OCI-LY7 (cell line): ENCODE measurements around the gene H3-3A.

Experiments
- EZH2phosphoT487 ChIP-seq: fragments of 200-600 bp; sonication (generic); IDR thresholded peaks from 2 replicates; pipeline ENCODE4 v1.6.1; 2018; ENCODE audit warnings: low read depth, borderline replicate concordance, mild to moderate bottlenecking, mixed run types, antibody characterized with exemption, low read length, moderate library complexity, mixed read lengths
- TF ChIP-seq, protein P1 (sequence below): fragments of 200-600 bp; sonication (generic); conservative IDR thresholded peaks from 2 replicates; pipeline ENCODE4 v1.5.1; 2014; ENCODE audit warnings: mild to moderate bottlenecking, antibody characterized with exemption, low read length, moderate library complexity, mixed read lengths

- TF ChIP-seq EZH2phosphoT487 = no peak
- TF ChIP-seq, protein P1, sequence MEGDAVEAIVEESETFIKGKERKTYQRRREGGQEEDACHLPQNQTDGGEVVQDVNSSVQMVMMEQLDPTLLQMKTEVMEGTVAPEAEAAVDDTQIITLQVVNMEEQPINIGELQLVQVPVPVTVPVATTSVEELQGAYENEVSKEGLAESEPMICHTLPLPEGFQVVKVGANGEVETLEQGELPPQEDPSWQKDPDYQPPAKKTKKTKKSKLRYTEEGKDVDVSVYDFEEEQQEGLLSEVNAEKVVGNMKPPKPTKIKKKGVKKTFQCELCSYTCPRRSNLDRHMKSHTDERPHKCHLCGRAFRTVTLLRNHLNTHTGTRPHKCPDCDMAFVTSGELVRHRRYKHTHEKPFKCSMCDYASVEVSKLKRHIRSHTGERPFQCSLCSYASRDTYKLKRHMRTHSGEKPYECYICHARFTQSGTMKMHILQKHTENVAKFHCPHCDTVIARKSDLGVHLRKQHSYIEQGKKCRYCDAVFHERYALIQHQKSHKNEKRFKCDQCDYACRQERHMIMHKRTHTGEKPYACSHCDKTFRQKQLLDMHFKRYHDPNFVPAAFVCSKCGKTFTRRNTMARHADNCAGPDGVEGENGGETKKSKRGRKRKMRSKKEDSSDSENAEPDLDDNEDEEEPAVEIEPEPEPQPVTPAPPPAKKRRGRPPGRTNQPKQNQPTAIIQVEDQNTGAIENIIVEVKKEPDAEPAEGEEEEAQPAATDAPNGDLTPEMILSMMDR = no peak
Measured at GRCh38 chr1:226116673-226117072, 54.2 kb downstream of the H3-3A start.
